ENCODE measurements around the gene CCNB1IP1. TPM values are rescaled to one million over a fixed set of nuclear protein-coding genes. Genes with fewer than 3 reads are reported as not detected.
"Not testable (repeated sequence)": the region's sequence is repeated elsewhere in the genome, so short reads cannot be mapped to it uniquely, and the experiment has no call there.

Gene CCNB1IP1
- total RNA-seq, 1 experiment from 2014 or later: 151 TPM

GRCh38 chr14:20294636-20295035, 38.4 kb downstream of the CCNB1IP1 start (continued):
- TF ChIP-seq CDX4 (CRISPR knock-in tag; IDR thresholded peaks at IDR 0.05; ENCODE audit: borderline replicate concordance) (no peak), ZNF512 (CRISPR knock-in tag; IDR thresholded peaks at IDR 0.05; ENCODE audit: borderline replicate concordance) (no peak), GTF2I (CRISPR knock-in tag; conservative IDR thresholded peaks at IDR 0.05) (no peak)
- TF ChIP-seq, protein P1, sequence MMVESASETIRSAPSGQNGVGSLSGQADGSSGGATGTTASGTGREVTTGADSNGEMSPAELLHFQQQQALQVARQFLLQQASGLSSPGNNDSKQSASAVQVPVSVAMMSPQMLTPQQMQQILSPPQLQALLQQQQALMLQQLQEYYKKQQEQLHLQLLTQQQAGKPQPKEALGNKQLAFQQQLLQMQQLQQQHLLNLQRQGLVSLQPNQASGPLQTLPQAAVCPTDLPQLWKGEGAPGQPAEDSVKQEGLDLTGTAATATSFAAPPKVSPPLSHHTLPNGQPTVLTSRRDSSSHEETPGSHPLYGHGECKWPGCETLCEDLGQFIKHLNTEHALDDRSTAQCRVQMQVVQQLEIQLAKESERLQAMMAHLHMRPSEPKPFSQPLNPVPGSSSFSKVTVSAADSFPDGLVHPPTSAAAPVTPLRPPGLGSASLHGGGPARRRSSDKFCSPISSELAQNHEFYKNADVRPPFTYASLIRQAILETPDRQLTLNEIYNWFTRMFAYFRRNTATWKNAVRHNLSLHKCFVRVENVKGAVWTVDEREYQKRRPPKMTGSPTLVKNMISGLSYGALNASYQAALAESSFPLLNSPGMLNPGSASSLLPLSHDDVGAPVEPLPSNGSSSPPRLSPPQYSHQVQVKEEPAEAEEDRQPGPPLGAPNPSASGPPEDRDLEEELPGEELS (CRISPR knock-in tag; IDR thresholded peaks at IDR 0.05): no peak

DNA sequence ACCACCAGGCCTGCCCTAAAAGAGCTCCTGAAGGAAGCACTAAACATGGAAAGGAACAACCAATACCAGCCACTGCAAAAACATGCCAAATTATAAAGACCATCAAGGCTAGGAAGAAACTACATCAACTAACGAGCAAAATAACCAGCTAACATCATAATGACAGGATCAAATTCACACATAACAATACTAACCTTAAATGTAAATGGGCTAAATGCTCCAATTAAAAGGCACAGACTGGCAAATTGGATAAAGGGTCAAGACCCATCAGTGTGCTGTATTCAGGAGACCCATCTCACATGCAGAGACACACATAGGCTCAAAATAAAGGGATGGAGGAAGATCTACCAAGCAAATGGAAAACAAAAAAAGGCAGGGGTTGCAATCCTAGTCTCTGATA, 51.1 kb downstream of the CCNB1IP1 start:
- H3K27me3 Mint-ChIP-seq (ENCODE audit: low read depth); ATAC-seq; DNase-seq (ENCODE audit: low spot score); POLR2A ChIA-PET; H3K27ac Mint-ChIP-seq; H3K4me1 Mint-ChIP-seq; H3K4me3 Mint-ChIP-seq; CTCF ChIA-PET: not testable (repeated sequence)
- Mint-ChIP-seq H3K36me3 (peaks cover 80% of the 10 kb centered on the region), H3K9me3 (peaks cover 69% of the 10 kb centered on the region)

DNA sequence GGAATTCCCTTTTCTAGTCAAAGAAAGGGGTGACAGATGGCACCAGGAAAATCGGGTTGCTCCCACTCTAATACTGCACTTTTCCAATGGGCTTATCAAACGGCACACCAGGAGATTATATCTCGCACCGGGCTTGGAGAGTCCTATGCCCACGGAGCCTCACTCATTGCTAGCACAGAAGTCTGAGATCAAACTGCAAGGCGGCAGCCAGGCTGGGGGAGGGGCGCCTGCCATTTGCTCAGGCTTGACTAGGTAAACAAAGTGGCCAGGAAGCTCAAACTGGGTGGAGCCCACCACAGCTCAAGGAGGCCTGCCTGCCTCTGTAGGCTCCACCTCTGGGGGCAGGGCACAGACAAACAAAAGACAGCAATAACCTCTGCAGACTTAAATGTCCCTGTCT, 52.8 kb downstream of the CCNB1IP1 start:
- POLR2A ChIA-PET; H3K27ac Mint-ChIP-seq; H3K27me3 Mint-ChIP-seq (ENCODE audit: low read depth); DNase-seq (ENCODE audit: low spot score); H3K4me1 Mint-ChIP-seq; ATAC-seq; CTCF ChIA-PET; H3K4me3 Mint-ChIP-seq: not testable (repeated sequence)
- Mint-ChIP-seq H3K36me3 (peaks cover 76% of the 10 kb centered on the region), H3K9me3 (peaks cover 79% of the 10 kb centered on the region)

- no peak for TF ChIP-seq TEAD1 (CRISPR knock-in tag; IDR thresholded peaks at IDR 0.05)
- TF ChIP-seq, protein P2, sequence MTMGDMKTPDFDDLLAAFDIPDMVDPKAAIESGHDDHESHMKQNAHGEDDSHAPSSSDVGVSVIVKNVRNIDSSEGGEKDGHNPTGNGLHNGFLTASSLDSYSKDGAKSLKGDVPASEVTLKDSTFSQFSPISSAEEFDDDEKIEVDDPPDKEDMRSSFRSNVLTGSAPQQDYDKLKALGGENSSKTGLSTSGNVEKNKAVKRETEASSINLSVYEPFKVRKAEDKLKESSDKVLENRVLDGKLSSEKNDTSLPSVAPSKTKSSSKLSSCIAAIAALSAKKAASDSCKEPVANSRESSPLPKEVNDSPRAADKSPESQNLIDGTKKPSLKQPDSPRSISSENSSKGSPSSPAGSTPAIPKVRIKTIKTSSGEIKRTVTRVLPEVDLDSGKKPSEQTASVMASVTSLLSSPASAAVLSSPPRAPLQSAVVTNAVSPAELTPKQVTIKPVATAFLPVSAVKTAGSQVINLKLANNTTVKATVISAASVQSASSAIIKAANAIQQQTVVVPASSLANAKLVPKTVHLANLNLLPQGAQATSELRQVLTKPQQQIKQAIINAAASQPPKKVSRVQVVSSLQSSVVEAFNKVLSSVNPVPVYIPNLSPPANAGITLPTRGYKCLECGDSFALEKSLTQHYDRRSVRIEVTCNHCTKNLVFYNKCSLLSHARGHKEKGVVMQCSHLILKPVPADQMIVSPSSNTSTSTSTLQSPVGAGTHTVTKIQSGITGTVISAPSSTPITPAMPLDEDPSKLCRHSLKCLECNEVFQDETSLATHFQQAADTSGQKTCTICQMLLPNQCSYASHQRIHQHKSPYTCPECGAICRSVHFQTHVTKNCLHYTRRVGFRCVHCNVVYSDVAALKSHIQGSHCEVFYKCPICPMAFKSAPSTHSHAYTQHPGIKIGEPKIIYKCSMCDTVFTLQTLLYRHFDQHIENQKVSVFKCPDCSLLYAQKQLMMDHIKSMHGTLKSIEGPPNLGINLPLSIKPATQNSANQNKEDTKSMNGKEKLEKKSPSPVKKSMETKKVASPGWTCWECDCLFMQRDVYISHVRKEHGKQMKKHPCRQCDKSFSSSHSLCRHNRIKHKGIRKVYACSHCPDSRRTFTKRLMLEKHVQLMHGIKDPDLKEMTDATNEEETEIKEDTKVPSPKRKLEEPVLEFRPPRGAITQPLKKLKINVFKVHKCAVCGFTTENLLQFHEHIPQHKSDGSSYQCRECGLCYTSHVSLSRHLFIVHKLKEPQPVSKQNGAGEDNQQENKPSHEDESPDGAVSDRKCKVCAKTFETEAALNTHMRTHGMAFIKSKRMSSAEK (CRISPR knock-in tag; IDR thresholded peaks at IDR 0.05; ENCODE audit: borderline replicate concordance): no peak
- no peak for ATAC-seq
- Mint-ChIP-seq H3K27me3 (ENCODE audit: low read depth) (0 out of 2 replicates have a peak, but pooled peaks cover 2% of the 10 kb centered on the region), H3K4me3 (no peak overlapping the region), H3K4me1 (no peaks in the 10 kb centered on the region), H3K36me3 (peaks cover 82% of the 10 kb centered on the region), H3K9me3 (peaks cover 88% of the 10 kb centered on the region), H3K27ac (no peak overlapping the region)
- POLR2A ChIA-PET: interaction anchor here (0.5 kb wide), 1 partner anchor 400 kb away, joined by 7 read pairs; no protein-coding TSS in a partner anchor
- DNase-seq (ENCODE audit: low spot score): no peak
- CTCF ChIA-PET: no interaction called here
These were observed 54.7 kb downstream of the CCNB1IP1 start for GRCh38 chr14:20278414-20278813.

GRCh38 chr14:20277409-20277808, 55.7 kb downstream of the CCNB1IP1 start:
- peaks cover 2% of the 10 kb centered on the region; the same call in 1 of the 2 replicates for H3K27me3 Mint-ChIP-seq (ENCODE audit: low read depth)
- POLR2A ChIA-PET: no interaction called here
- peaks cover 82% of the 10 kb centered on the region for H3K36me3 Mint-ChIP-seq

More at GRCh38 chr14:20277409-20277808, 55.7 kb downstream of the CCNB1IP1 start:
- CTCF ChIA-PET: no interaction called here
- Mint-ChIP-seq H3K9me3 (peaks cover 88% of the 10 kb centered on the region), H3K4me3 (no peak overlapping the region), H3K27ac (no peak overlapping the region), H3K4me1 (no peaks in the 10 kb centered on the region)
- ATAC-seq: no peak
- TF ChIP-seq SP1 (CRISPR knock-in tag; conservative IDR thresholded peaks at IDR 0.05) (no peak), RORB (CRISPR knock-in tag; IDR thresholded peaks at IDR 0.05) (no peak), CBFB (CRISPR knock-in tag; IDR thresholded peaks at IDR 0.05; ENCODE audit: low read depth) (no peak), ETV6 (CRISPR knock-in tag; IDR thresholded peaks at IDR 0.05) (no peak)
- TF ChIP-seq, protein P3, sequence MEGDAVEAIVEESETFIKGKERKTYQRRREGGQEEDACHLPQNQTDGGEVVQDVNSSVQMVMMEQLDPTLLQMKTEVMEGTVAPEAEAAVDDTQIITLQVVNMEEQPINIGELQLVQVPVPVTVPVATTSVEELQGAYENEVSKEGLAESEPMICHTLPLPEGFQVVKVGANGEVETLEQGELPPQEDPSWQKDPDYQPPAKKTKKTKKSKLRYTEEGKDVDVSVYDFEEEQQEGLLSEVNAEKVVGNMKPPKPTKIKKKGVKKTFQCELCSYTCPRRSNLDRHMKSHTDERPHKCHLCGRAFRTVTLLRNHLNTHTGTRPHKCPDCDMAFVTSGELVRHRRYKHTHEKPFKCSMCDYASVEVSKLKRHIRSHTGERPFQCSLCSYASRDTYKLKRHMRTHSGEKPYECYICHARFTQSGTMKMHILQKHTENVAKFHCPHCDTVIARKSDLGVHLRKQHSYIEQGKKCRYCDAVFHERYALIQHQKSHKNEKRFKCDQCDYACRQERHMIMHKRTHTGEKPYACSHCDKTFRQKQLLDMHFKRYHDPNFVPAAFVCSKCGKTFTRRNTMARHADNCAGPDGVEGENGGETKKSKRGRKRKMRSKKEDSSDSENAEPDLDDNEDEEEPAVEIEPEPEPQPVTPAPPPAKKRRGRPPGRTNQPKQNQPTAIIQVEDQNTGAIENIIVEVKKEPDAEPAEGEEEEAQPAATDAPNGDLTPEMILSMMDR (IDR thresholded peaks at IDR 0.05): no peak
- no peak for DNase-seq (ENCODE audit: low spot score)
